CD4-positive, alpha-beta T cell treated with Interleukin-17A for 4 hours (primary cell): ENCODE data around the gene FAM9C.
A peak's percentile ranks its signal among the peaks of the same experiment; 100 is the strongest.
"Not testable (repeated sequence)": the region's sequence is repeated elsewhere in the genome, so short reads cannot be mapped to it uniquely, and the experiment has no call there.

Experiments used
- DNase-seq: peaks from one replicate; pipeline ENCODE4 v3.0.0-alpha.2; 2020; ENCODE audit warnings: mixed read lengths

The FAM9C gene

GRCh38 chrX:13036896-13037295 lies 7.5 kb downstream of the FAM9C start:
- DNase-seq, result no peak

- DNase-seq, result no peak
Observed at GRCh38 chrX:13033193-13033592, 11.2 kb downstream of the FAM9C start.

GRCh38 chrX:13029887-13030771 lies 14.3 kb downstream of the FAM9C start:
- peak; percentile 65 for DNase-seq

GRCh38 chrX:13029637-13029886 lies 14.9 kb downstream of the FAM9C start:
- no peak for DNase-seq

GRCh38 chrX:13028871-13029636 lies 15.4 kb downstream of the FAM9C start:
- DNase-seq, result peak; percentile 60

GRCh38 chrX:13026877-13027652 lies 17.4 kb downstream of the FAM9C start:
- DNase-seq, result no peak

GRCh38 chrX:13024986-13025385 lies 19.4 kb downstream of the FAM9C start:
- no peak for DNase-seq

GRCh38 chrX:13023979-13024378 lies 20.4 kb downstream of the FAM9C start:
- DNase-seq, result no peak

GRCh38 chrX:13023567-13023966 lies 20.9 kb downstream of the FAM9C start:
- DNase-seq, result no peak

GRCh38 chrX:13022926-13023325 lies 21.5 kb downstream of the FAM9C start:
- no peak for DNase-seq

- not testable (repeated sequence) for DNase-seq
Observed at GRCh38 chrX:13016731-13017130, 27.7 kb downstream of the FAM9C start.

- DNase-seq, result no peak
Observed at GRCh38 chrX:13015536-13016236, 28.7 kb downstream of the FAM9C start.

- DNase-seq, result peak; percentile 26
Observed at GRCh38 chrX:13014111-13015096, 30.0 kb downstream of the FAM9C start.

GRCh38 chrX:13013363-13014110 lies 30.9 kb downstream of the FAM9C start:
- DNase-seq, result peak; percentile 42

- DNase-seq, result no peak
Observed at GRCh38 chrX:13010546-13010945, 33.9 kb downstream of the FAM9C start.

GRCh38 chrX:13009844-13010243 lies 34.6 kb downstream of the FAM9C start:
- no peak for DNase-seq

GRCh38 chrX:13009273-13009672 lies 35.1 kb downstream of the FAM9C start:
- no peak for DNase-seq

GRCh38 chrX:13008851-13009250 lies 35.6 kb downstream of the FAM9C start:
- no peak for DNase-seq

- no peak for DNase-seq
Observed at GRCh38 chrX:13008189-13008533, 36.3 kb downstream of the FAM9C start.

- DNase-seq, result no peak
Observed at GRCh38 chrX:13007519-13008188, 36.8 kb downstream of the FAM9C start.
